HG02943 (cell line): Measurements from ENCODE around the gene CRPPA.
A peak's percentile ranks its signal among the peaks of the same experiment; 100 is the strongest.

Source experiments
- ATAC-seq: cut with Tn5 transposase; IDR thresholded peaks from one replicate; pipeline ENCODE4 v1.9.1; 2021; ENCODE audit warnings: mild to moderate bottlenecking, low read depth, moderate library complexity; ENCODE audit not compliant: unreplicated experiment

The CRPPA gene

DNA sequence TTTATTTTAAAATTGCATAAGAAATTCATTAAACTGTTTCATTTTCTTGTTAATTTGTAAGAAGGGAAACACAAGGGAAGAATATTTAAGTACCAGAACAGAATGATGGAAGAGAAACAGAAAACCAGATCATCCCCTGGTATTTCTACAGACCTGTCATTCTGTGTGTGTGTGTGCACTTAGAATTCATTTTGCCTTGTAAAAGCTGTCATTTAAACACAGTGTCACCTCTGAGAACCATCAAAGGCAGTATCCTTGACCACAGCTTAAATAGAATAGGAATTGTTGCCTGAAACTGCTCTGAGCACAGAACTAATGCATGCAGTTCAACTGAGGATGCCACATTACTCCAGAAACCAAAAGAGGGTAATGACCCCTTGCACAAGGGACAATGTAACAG, 6.8 kb upstream of the CRPPA start:
- ATAC-seq, result no peak

DNA sequence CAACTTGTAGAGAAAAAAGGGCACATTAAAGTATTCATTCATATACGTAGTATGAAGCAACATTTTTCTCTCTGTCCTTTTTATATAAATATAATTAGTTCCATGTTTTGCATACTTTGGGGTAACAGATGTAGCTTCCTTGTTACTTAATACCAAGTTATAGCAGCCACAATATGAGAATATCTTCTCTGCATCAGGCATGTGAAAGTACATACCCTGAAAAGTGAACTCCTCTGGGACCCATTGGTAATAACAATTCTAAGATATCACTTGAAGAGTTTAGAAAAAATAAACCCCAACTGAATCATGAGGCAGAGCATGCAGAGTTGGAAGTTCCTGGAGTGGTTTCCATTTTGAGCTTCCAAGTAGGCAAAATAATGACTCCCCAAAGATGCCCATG, 2.4 kb upstream of the CRPPA start:
- no peak for ATAC-seq

DNA sequence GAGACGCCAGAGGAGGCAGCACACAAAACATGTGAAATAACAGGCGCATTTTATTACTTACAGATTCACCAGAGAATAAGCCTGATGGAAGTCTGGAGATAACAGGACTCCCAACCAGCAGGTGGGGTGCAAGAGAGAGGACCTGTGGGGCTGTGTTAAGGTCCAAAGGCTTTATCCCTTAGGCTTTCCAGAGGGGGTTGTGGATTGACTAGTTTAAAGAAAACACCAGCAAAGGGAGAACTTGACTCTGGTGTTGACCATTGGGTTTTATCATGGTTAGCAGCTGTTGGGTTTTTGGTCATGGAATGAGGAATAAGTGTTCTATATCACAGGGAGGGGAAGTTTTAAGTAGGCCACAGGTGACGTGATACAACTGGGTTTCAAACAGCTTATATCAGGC, 1.6 kb upstream of the CRPPA start:
- ATAC-seq, result no peak

DNA sequence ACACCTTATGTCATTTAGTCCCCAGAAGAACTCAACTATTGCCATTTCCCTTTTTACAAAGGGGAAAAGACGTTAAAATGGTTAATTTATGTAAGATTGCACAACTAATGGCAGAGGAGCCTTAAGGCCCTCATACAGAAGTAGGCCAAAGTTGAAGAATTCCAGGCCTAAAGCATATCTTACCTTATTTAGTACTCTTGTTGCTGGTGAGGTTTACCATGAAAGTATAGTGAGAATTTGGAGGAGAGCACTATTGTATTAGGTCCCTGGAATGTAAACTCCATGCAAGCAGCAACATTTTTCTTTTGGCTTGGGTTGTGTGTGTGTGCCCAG, 731 bp upstream of the CRPPA start:
- ATAC-seq, result no peak

DNA sequence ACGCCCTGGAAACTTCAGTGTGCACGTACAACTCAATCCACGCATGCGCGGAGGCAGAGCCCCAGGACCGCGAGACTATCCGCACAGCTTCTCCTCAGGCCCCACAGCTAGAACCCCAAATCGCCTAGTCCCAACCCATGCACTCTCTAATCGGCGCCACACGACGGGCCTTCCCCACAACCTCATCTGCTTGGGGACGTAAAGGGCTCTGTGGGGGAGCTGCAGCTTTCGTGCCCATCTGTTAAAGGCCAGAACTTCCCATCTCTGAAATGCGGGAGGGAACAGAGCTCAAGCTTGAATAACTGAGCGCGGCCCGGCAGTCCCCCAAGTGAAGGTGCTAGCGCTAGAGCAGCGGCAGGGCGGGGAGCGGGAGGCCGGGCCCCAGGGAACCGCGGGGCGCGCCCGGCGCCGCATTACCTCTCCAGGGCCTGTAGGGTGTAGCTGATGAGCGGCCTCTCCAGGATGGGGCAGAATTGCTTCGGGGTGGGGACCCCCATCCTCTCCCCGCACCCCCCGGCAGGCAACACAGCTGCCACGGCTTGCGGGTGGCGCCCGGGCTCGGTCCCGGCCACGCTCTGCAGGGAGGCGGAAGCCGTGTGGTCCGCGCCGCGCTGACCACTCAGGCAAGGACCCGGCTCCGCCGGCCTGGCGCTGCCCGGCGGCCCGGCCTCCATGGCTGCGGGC, 547 bp downstream of the CRPPA start:
- ATAC-seq, result peak; percentile 92

DNA sequence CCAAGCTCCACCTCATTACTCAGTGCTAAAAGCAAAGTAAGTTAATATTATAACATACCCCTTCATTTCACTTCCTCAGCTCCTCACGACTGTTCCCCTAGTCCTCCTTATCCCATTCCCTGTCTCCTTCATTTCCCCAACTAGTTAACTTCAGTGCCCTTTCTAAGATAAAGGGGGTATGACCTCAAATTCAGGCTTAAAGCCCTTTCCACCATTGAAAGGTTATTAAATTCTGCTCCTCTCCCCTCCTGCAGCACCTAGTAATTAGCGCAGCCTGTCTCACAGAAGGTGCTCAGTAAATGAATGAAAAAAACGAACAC, 1.0 kb downstream of the CRPPA start:
- no peak for ATAC-seq

DNA sequence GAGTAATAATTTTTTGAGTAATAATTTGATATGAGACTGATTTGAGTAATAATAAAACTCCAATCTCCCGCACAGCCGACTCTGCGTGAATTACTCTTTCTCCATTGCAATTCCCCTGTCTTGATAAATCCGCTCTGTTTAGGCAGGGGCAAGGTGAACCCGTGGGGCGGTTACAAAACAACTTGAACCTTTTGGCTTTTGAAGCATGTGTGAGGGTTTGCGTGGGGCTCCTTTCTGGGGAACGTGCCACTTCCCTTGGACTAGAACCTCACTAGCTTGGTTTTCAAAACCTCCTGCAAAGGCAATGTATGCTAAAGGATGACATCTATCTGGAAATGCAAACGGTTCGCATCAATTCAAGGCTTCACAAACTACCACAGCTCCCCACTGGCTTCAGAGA, 1.5 kb downstream of the CRPPA start:
- ATAC-seq, result no peak

DNA sequence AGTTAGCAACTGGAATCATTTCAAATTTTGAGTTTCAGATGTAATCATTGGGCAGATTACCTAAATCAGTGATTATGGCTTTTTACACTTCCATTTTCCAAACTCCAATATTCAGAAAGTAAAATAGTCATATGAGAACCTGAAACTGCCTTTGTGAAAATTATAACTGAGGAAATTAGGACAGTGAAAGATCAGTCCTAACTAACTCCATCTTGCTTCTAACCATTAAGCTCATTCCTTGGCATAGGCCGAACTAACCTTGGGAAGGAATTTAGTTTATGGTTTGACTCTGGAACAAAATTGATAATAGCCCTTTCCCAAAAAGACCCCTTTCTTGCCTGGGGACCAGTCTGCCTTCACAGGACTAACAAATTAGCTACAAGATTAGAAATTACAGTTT, 2.2 kb downstream of the CRPPA start:
- no peak for ATAC-seq

DNA sequence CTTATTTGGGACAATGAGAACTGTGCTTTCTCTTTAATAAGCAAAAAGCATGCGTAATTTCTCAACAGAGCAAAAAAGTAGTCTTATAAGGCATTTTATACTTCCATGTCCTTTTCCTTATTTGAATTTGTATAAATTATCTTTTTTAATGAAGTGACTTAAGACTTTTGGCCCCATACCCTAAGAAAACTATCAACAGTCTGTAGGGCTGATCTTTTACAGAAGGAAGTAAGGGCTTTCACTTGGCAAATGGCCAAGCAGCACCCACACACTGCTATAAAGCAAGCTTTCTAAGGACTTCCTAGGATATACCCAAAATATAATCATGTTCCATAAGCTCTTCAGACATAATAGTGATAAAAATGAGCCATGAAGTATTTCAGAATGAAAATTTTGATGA, 3.4 kb downstream of the CRPPA start:
- no peak for ATAC-seq

DNA sequence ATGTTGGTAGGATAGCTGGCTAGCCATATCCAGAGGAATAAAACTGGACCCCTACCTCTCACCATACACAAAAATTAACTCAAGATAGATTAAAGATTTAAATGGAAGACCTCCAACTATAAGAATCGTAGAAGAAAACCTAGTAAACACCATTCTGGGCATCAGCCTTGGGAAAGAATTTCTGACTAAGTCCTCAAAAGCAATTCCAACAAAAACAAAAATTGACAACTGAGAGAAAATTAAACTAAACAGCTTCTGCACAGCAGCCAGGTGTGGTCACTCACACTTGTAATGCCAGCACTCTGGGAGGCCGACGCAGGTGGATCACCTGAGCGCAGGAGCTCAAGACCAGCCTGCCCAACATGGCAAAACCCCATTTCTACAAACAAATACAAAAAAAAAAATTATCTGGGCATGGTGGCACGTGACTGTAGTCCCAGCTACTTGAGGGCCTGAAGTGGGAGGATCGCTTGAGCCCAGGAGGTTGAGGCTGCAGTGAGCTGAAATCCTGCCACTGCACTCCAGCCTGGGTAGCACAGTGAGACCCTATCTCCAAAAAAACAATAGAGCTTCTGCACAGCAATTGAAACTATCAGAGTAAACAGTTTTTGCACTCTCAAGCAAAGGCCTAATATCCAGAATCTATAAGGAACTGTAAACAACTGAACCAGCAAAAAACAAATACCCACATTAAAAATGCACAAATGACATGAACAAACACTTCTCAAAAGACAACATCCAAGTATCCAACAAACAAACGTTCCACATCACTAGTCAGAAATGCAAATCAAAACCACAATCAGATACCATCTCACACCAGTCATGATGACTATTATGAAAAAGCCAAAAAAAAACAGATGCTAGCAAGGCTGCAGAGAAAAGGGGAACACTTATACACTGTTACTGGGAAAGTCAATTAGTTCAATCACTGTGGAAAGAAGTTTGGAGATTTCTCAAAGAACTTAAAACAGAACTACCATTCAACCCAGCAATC, 4.8 kb downstream of the CRPPA start:
- no peak for ATAC-seq

DNA sequence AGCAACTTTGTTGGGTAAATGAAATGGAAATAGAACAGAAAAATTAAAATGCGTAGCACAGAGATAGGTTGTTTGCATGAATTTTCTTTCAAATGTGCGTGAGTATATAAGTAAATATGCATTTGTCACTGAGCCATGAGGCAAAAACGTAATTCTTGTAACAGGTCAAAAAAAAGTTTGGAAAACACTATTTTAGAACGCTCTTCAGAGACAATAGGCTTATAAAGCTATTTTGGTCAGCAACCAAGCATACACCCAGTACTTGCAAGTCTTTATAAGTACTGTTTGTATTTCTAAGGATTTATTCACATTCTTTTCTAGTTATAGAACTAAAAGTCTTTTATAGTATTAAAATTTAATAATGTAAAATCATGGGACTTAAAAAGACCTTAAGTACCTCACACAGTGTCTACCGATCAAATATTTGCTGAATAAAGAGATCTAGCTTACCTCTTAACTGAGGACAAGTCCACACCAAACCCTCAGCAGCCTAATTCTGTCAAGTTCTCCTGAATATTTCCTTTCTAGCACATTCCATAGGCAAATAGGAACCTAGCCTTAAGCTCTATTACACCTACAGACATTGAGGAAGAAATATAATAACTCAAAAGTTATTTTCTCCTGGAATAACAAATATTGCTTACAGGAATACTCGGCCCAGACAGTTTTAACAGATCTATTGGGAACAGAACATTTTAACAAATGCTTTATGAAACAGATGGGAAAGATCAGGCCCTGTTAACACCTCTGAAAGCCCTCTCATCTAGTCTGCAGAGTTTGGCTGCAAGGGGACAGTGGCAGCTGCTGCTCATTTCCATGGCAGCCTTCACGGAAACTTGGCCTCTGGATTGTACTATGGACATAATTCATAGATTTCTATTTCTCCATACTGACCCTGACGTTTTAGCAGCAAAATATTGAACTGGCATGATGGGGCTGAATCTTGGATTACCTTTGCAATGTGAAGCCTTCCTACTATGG, 8.8 kb downstream of the CRPPA start:
- no peak for ATAC-seq

DNA sequence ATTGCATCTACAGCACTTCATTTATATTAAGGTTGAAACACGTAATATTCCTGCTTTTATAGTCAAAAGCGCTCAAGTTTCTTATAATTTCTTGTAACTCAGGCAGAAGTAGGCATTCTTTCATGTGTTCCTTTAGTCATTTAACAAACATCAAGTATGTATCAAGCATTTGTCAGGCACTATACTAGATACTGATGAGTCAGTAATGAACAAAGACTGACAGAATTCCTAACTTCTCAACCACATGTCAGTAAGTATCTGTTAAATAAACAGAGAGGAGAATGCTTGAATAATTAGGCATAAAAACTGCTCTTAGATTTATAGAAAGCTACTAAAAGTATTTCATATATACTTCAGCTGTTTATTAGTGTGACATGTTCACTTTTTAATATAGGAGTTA, 9.9 kb downstream of the CRPPA start:
- ATAC-seq, result no peak

DNA sequence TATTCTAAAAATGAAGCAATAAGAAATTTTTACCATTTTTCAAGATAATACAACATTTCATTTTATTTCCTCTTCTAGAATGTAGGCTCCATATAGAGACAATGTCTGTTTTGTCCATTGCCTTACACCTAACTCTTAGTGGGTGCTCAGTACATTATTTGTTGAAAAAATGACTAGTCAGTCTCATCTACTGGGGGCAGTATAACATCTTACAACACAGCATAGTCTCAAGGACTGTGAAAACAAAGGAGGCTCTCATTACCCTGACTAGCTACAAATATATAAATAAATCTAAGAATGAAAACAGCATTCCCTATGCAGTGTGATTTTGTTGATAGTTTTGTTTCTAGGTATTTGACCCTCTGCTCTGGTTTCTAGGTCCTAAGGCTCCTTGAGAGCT, 11.6 kb downstream of the CRPPA start:
- ATAC-seq, result no peak

DNA sequence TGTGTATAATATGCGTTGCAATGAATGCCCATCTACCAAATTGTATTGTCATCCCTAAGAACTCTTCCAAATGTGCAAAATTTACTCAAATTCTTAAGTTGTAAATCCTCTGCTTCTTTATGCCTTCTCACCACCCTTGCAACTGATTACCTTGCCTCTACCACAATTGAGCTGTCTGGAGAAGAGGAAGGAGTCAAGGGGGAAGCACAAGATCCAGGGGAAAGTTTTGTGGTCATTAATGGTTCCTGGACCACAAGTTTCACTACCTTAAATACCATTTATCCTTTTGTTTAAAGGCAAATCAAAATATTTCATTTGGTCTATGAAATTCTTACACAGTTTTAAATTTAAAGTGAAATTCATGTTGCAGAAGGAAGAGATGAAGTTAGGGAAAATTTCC, 16.7 kb downstream of the CRPPA start:
- ATAC-seq, result no peak

DNA sequence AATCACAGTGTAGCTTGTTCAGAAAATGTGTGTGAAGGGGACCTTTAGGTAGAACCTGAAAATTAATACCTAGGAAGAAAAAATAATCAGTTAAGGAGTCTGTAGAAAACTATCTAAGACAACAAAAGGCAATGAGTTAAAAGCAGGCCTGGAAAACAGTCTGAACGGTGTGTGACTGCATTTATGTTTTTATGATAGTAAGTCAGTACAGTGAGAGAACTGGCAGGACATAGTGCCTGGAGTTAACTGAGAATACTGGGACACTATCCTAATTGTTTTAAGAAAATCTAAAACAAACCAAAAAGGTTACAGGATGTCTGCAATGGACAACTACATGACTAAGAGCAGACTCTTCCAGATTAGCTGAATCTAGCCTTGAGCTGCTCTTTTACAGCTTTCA, 17.9 kb downstream of the CRPPA start:
- no peak for ATAC-seq

DNA sequence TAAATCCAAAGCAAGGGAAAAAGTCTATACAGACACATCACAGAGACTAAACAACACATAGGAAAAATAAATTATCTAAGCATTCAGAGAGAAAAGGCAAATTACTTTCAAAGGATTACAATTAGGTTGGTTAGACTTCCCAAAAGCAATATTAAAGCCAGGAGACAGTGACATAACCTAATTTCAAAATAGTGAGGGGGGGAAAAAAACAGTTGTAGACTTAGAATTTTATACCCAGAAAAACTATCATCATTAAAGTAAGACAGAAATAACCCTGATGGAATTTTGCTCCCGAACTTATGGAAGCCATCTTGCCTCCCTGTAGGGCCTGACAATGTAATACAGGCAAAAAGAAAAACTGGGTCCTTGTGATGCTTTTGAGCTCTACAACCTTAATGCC, 18.4 kb downstream of the CRPPA start:
- ATAC-seq, result no peak

DNA sequence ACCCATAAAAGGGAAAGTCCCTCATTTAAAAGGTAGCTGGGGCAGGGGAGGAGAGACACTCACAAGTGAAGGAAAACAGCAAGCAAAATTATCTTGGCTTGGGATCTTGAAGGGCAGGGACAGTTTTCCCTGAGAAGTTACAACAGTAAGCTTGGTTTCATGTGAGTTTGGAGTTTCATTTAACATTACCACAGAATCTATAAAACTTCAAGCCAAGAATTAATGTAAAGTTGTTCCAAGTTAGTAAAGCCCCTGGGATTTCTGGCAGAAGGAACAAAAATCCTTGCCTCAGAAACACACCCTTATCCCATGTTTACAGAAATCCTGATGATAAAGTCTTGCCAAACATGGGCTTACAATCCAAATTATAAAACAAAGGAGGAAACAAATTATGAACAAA, 19.2 kb downstream of the CRPPA start:
- no peak for ATAC-seq

DNA sequence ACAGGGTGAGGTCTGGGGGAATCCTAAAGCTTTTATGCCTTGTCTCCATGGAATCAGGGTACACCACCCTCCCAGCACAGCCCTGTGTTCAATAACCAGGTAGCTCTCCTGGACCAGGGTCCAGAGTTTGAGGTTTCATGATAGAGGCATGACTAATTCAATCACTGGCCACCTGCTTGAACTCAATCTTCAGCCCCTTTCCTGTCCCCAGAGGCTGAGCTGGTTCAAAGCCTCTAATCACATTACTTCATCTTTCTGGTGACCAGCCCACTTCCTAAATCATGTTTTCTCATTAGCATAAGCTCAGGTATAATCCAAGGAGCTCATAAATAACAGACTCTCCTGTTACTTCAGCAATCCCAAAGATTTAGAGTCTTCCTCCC, 20.5 kb downstream of the CRPPA start:
- ATAC-seq, result no peak

DNA sequence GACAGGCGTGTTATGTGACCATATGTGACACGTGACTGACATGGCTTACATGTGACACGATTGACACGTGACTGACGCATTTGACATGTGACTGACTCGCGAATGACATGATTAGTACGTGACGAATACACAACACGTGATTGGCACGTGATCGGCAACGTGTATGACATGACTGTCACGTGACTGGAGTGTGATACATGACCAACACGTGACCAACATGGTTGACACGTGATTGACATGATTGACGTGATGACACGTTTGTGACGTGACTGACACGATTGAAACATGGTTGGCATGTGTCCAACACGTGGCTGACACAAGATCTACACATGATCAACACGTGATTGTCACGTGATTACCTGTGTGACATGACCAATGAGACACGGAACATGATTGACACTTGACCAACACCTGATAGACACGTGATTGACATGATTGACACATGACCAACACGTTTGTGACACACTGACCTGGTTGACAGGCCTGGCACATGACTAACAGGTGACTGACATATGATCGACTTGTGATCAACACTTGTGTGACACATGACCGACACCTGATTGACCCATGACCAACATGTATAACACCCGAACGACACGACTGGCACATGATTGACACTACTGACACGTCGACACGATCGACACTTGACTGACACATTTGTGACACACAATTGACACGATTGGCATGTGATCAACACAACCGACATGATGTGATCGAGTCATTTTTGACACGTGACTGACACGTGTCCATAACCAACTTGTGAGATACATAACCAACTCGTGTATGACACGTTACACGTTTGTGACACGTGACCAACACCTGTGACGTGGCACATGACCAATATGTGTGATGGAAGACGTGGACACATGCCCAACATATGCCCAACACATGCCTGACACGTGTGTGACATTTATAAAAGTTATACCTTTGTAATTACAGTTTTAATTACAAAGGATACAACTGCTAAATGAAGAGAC, 21.1 kb downstream of the CRPPA start:
- ATAC-seq, result no peak

DNA sequence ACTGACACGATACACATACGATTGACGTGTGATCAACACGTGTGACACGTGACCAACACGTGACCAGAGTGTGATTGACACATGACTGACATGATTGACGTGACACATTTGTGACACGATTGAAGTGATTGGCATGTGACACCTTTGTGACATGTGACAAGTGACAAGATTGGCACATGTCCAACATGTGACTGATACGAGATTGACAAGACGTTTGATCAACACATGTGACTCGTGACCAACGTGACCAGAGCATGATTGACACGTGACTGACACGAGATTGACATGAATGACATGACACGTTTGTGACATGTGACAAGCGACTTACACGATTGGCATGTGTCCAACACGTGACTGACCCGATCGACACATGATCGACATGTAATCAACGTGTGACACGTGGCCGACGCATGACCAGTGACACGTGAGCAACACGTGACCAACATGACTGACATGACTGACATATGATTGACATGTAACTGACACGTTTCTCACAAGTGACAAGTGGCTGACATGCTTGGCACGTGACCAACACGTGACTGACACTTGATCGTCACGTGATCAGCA, 22.0 kb downstream of the CRPPA start:
- no peak for ATAC-seq
